Right lobe of liver (tissue), 6 donors: ENCODE results near the gene ELMO1. TPM values are rescaled to one million over a fixed set of nuclear protein-coding genes. Genes with fewer than 3 reads are reported as not detected.

Experiments used
- ATAC-seq, 4 donors: fragments of 200-7000 bp; cut with Tn5 transposase; one replicate each; pipeline ENCODE4 v1.9.1; 2020; ENCODE audit warnings: mild to moderate bottlenecking in 4 of 4, moderate library complexity in 4 of 4
- DNase-seq, 3 donors: peaks; one replicate each; pipeline ENCODE4 v3.0.0-alpha.2; 2020
- H3K27ac ChIP-seq, 3 donors: fragments of 200-600 bp; one replicate each; pipeline ENCODE4 v1.8.0; 2022
- H3K27me3 ChIP-seq, 2 donors: fragments of 200-600 bp; one replicate each; pipeline ENCODE4 v1.8.0; 2022
- H3K36me3 ChIP-seq, 4 donors: fragments of 200-600 bp; sonication (generic) in 1 of 4; one replicate each; pipeline versions ENCODE4 v1.5.1 to v1.8.0; 2017 to 2022; ENCODE audit warnings: control low read depth in 1 of 4
- H3K4me1 ChIP-seq, 4 donors: fragments of 200-600 bp; sonication (generic) in 1 of 4; one replicate each; pipeline versions ENCODE4 v1.5.1 to v1.8.0; 2017 to 2022; ENCODE audit warnings: control low read depth in 1 of 4
- H3K4me3 ChIP-seq, 3 donors: fragments of 200-600 bp; one replicate each; pipeline ENCODE4 v1.8.0; 2022
- H3K9me3 ChIP-seq, 4 donors: fragments of 200-600 bp; sonication (generic) in 1 of 4; one replicate each; pipeline versions ENCODE4 v1.5.1 to v1.8.0; 2017 to 2022; ENCODE audit warnings: control low read depth in 1 of 4
- CTCF ChIP-seq, 4 donors: fragments of 200-600 bp in 3 of 4; fragments of 450-650 bp in 1 of 4; IDR thresholded peaks; one replicate each; pipeline versions ENCODE4 v1.5.1 to v1.8.0; 2016 to 2022; ENCODE audit warnings: antibody characterized with exemption in 4 of 4, mild to moderate bottlenecking in 2 of 4
- POLR2A ChIP-seq: fragments of 450-650 bp; IDR thresholded peaks from one replicate; pipeline ENCODE4 v1.6.1; 2017; ENCODE audit warnings: antibody characterized with exemption, mild to moderate bottlenecking
- WGBS: methylation state at CpG from one replicate; pipeline ENCODE4 v1.1.6; 2018; ENCODE audit warnings: low coverage, low lambda C conversion rate; ENCODE audit not compliant: insufficient coverage; ENCODE audit errors: missing lambda C conversion rate; 5-methylcytosine and 5-hydroxymethylcytosine counted together
- intact Hi-C, 2 donors: fragments of 100-400 bp; cut with DNase I; formaldehyde crosslinking; loops; one replicate each; pipeline versions ENCODE4 v1.11.2 to v1.14.1; 2022
- total RNA-seq, 6 experiments: library from RNA; depleted of rRNA in 2 of 6; stranded (reverse); fragments of >200 nt in 2 of 6; fragmentation: NEBNext Ultra II Directional in 3 of 6; extraction: Animal tissue kit (Norgen Biotek cat#: 25700) in 3 of 6; gene quantifications; one replicate each; pipeline versions ENCODE4 v1.1.0 to v1.2.4, GENCODE V29; 2016 to 2023
- donor health status: DM: no; HTN: yes; CAD: no.
- donor health status: DM: no; HTN: no; CAD: no.
- donor health status: DM: no; HTN: no; CAD: no.
- donor health status: DM: no; HTN: yes; CAD: no.
- donor health status: DM: no; HTN: yes; CAD: no.

The ELMO1 gene
- total RNA-seq, 6 experiments from 2014 or later, result 18.4 to 55.4 (median 25.1) TPM

- no peak for ATAC-seq
- no peaks in the 10 kb centered on the region for H3K9me3 ChIP-seq
- intact Hi-C loops, result no loop called here
- WGBS, result 77% methylated on average over 1 of the region's 1 CpG
- no peaks in the 10 kb centered on the region for H3K36me3 ChIP-seq
- H3K4me1 ChIP-seq, result no peaks in the 10 kb centered on the region
- no peak overlapping the region for H3K4me3 ChIP-seq
- H3K27me3 ChIP-seq, result no peaks in the 10 kb centered on the region
- no peak for DNase-seq
- no peak for TF ChIP-seq POLR2A
- TF ChIP-seq CTCF (IDR thresholded peaks at IDR 0.05), result no peak
- H3K27ac ChIP-seq, result no peak overlapping the region
These were observed 33.8 kb upstream of the ELMO1 start for GRCh38 chr7:37482505-37482904.

- Histone ChIP-seq H3K36me3 (no peaks in the 10 kb centered on the region), H3K4me1 (no peaks in the 10 kb centered on the region), H3K9me3 (no peaks in the 10 kb centered on the region), H3K4me3 (no peak overlapping the region), H3K27ac (no peak overlapping the region), H3K27me3 (no peaks in the 10 kb centered on the region)
- no peak for DNase-seq
- 80% methylated on average over 5 of the region's 5 CpGs for WGBS
- intact Hi-C loops, result no loop called here
- TF ChIP-seq CTCF (IDR thresholded peaks at IDR 0.05) (no peak), POLR2A (no peak)
- ATAC-seq, result no peak
These were observed 33.1 kb upstream of the ELMO1 start for GRCh38 chr7:37481722-37482288.

- no peak overlapping the region for H3K4me3 ChIP-seq
- H3K4me1 ChIP-seq, result no peaks in the 10 kb centered on the region
- no peak overlapping the region for H3K27ac ChIP-seq
- no peaks in the 10 kb centered on the region for H3K36me3 ChIP-seq
- WGBS, result 53% methylated on average over 3 of the region's 5 CpGs
- no peaks in the 10 kb centered on the region for H3K9me3 ChIP-seq
- intact Hi-C loops, result no loop called here
- no peak for TF ChIP-seq POLR2A
- TF ChIP-seq CTCF (IDR thresholded peaks at IDR 0.05), result no peak
- no peak for DNase-seq
- H3K27me3 ChIP-seq, result no peaks in the 10 kb centered on the region
- no peak for ATAC-seq
These were observed 32.5 kb upstream of the ELMO1 start for GRCh38 chr7:37481154-37481553.

- Histone ChIP-seq H3K27ac (no peak overlapping the region), H3K4me1 (no peaks in the 10 kb centered on the region), H3K36me3 (no peaks in the 10 kb centered on the region), H3K4me3 (no peak overlapping the region), H3K27me3 (no peaks in the 10 kb centered on the region), H3K9me3 (no peaks in the 10 kb centered on the region)
- no peak for DNase-seq
- intact Hi-C loops, result no loop called here
- WGBS, result 61% methylated on average over 10 of the region's 11 CpGs
- TF ChIP-seq POLR2A (no peak), CTCF (IDR thresholded peaks at IDR 0.05) (no peak)
- no peak for ATAC-seq
These were observed 31.7 kb upstream of the ELMO1 start for GRCh38 chr7:37480041-37481031.
